C4-2B (cell line): ENCODE data around the gene PCDHA6.

Experiments
- CTCF ChIP-seq: fragments of 450-650 bp; conservative IDR thresholded peaks from 2 replicates; pipeline ENCODE4 v1.5.1; 2017; ENCODE audit warnings: mild to moderate bottlenecking
- ZFX ChIP-seq: fragments of 450-650 bp; IDR thresholded peaks from 2 replicates; pipeline ENCODE4 v1.6.1; 2017

GRCh38 chr5:140796718-140797095, 31.1 kb upstream of the PCDHA6 start:
- TF ChIP-seq CTCF, result no peak
- TF ChIP-seq ZFX, result no peak
